ENCODE measurements around the gene KDM7A.

DNA sequence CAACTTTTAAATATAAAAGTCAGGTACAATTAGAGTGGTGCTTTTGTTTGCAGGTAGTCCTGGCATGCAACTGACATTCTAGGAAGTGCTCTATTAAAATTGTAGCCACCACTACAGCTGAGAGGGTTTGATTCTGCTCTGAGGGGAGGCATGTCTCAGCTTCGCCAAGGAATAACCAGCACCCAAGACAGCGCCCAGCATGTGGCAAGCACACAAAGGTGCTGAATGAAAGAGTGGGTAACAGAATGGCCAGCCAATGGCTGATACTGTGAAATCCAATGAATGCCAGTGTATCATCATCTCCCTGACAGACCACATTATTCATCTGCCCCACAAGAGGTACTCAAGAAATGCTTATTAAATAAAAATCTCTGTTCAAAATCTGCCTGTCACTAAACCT, 121.0 kb downstream of the KDM7A start:
- TF ChIP-seq, protein P1, sequence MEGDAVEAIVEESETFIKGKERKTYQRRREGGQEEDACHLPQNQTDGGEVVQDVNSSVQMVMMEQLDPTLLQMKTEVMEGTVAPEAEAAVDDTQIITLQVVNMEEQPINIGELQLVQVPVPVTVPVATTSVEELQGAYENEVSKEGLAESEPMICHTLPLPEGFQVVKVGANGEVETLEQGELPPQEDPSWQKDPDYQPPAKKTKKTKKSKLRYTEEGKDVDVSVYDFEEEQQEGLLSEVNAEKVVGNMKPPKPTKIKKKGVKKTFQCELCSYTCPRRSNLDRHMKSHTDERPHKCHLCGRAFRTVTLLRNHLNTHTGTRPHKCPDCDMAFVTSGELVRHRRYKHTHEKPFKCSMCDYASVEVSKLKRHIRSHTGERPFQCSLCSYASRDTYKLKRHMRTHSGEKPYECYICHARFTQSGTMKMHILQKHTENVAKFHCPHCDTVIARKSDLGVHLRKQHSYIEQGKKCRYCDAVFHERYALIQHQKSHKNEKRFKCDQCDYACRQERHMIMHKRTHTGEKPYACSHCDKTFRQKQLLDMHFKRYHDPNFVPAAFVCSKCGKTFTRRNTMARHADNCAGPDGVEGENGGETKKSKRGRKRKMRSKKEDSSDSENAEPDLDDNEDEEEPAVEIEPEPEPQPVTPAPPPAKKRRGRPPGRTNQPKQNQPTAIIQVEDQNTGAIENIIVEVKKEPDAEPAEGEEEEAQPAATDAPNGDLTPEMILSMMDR (IDR thresholded peaks at IDR 0.05): no peak
- TF ChIP-seq POLR2A (IDR thresholded peaks at IDR 0.05): no peak
